IPS-11a (cell line): ENCODE results near the gene DAPK1.
"Not testable (repeated sequence)": the region's sequence is repeated elsewhere in the genome, so short reads cannot be mapped to it uniquely, and the experiment has no call there.

ENCODE experiments used
- H3K4me3 ChIP-seq: one replicate; pipeline ENCODE4 v1.5.1; 2013; ENCODE audit warnings: low read depth, low read length, control low read depth

Gene DAPK1

GRCh38 chr9:87498046-87498810, 561 bp downstream of the DAPK1 start:
- H3K4me3 ChIP-seq: peak overlapping the region; percentile 81

DNA sequence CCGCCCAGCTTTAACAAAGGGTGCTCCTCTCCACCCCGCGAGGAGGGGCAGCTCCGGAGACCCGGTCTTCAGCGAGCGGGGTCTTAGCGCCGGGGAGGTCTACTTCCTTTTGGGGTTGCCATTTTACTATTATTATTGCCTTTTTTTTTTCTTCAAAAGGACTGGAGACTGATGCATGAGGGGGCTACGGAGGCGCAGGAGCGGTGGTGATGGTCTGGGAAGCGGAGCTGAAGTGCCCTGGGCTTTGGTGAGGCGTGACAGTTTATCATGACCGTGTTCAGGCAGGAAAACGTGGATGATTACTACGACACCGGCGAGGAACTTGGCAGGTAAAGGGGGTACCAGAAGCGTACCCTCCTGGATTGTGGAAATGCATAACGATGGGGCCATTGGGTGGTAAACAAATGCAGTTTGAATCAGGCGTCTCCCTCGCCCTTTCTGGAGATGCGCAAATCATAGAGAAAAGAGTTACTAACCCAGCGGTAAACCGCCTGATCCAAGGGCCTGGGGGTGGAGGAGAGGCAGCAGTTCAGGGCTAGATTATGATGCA, 1.2 kb downstream of the DAPK1 start:
- peak overlapping the region; percentile 81 for H3K4me3 ChIP-seq

GRCh38 chr9:87499424-87500017, 1.9 kb downstream of the DAPK1 start:
- peak overlapping the region; percentile 81 for H3K4me3 ChIP-seq

GRCh38 chr9:87500491-87501270, 3.0 kb downstream of the DAPK1 start:
- no peak overlapping the region for H3K4me3 ChIP-seq

DNA sequence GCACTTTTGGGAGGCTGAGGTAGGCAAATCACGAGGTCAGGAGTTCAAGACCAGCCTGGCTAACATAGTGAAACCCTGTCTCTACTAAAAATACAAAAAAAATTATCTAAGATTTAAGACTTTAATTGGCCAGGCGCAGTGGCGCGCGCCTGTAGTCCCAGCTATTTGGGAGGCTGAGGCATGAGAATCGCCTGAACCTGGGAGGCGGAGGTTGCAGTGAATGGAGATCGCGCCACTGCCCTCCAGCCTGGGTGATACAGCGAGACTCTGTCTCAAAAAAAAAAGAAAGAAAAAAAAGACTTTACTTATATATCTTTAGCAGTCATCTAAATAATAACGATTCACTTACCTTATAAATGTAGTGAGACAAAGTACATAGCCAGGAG, 3.6 kb downstream of the DAPK1 start:
- not testable (repeated sequence) for H3K4me3 ChIP-seq

GRCh38 chr9:87501806-87502205, 4.1 kb downstream of the DAPK1 start:
- H3K4me3 ChIP-seq: no peak overlapping the region

- H3K4me3 ChIP-seq: no peak overlapping the region
Observed at GRCh38 chr9:87502391-87503221, 4.9 kb downstream of the DAPK1 start.

GRCh38 chr9:87503430-87503829, 5.8 kb downstream of the DAPK1 start:
- H3K4me3 ChIP-seq: no peak overlapping the region

GRCh38 chr9:87503927-87504326, 6.3 kb downstream of the DAPK1 start:
- H3K4me3 ChIP-seq: no peak overlapping the region

DNA sequence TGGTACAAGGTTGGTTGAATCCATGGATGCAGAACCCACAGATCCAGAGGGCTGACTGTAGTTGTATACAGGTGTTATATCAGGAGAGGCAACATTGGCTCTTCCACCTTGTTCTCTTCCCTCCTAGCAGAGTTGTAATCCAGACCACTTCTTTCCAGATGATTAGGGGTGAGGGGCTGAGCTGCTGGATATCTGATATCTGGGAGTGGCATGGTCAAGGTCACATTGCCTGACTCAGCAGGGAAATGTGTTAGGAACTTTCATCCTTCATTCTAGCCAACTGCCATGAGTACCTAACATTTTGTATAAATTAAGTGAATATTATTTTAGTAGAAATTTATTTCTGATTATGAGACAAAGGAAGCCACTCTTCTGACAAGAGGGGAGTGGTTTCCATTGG, 7.3 kb downstream of the DAPK1 start:
- H3K4me3 ChIP-seq: no peak overlapping the region

- H3K4me3 ChIP-seq: no peak overlapping the region
Observed at GRCh38 chr9:87505869-87506678, 8.4 kb downstream of the DAPK1 start.

DNA sequence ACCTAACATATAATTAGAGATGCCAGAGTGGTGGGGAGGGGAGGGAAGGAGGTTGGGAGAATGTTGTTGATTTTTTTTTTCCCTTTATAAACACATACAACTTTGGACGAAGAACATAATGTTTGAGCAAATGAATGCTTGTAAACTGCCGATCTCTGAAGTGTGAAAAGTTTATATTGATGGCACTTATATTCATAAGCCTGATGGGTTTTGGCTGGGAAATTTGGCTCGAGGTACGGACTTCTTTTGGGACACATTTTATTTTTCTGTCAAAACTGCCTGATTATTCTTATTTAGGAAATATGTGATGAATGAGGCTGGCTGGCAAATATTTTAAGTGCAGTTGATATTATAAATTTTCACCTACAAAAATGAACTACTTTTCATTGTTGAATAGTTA, 9.9 kb downstream of the DAPK1 start:
- H3K4me3 ChIP-seq: no peak overlapping the region

DNA sequence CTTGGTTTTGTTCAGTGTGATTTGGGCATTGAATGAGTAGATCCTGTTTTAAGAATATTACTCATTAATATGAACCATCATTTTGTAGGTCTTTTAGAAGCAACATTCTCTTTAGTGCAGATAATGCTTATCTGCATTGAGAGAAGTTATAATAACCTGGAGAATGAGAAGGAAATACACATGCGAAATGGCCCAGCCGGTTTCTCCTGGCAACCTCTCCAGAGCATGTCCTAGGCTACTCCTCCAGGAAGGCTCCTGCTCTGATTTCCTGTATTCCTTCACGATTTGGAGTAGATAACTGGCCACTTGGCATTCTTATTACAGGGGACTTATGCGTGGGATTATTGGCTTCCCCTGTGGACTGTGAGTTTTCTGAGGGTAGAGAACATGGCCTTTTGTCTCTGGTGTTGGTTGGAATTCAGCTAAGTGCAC, 12.6 kb downstream of the DAPK1 start:
- H3K4me3 ChIP-seq: no peak overlapping the region

DNA sequence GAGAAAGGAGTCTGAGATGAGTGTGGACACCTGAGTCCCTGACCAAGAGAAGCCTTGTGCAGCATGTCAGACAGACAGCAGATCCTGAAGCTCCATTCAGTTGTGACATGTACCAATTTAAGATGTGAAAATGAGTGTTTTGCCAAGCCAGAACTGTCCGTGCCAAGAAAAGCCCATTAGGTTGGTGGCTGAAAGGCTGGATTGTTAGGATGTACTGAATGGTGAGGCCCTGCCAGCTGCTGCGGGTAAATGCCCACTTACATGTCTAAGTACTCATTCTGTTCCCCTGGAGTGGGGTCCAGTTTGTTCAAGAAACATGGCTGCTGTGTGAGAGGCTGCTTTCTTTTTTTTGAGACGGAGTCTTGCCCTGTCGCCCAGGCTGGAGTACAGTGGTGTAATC, 14.6 kb downstream of the DAPK1 start:
- no peak overlapping the region for H3K4me3 ChIP-seq

DNA sequence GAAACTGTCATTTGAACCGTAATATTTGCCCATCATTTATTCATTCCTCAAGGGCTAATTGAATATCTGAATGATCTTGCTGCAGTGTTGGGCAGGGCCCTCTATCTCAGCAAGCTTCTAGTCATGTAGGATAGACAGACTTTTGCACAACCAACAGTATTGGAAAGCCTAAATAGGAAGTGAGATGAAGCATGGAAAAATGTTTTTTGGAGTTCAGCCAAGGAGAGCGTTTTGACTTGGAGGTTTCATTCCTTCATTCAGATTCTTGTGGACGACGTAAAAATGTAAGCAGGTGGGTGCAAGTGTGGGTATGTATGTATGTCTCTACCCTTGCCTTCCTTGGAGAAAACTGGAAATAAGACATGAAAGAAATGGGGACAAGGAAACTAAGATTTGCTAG, 15.5 kb downstream of the DAPK1 start:
- no peak overlapping the region for H3K4me3 ChIP-seq

- H3K4me3 ChIP-seq: no peak overlapping the region
Observed at GRCh38 chr9:87513880-87514535, 16.3 kb downstream of the DAPK1 start.

DNA sequence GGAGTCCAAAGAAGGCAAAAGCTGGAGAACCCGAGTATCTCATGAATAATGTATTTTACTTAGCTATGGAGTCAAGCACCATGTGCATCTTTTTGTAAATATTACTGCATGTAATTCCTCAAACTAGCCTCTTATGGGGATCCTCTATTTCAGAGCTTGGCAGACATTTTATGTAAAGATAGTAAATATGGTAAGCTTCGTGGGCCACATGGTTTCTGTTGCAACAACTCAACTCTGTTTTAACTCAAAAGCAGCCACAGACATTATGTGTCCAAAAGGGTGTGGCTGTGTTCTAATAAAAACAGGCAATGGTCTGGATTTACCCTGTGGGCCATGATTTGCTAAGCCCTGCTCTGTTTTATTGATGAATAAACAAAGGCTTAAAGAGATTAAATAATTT, 17.3 kb downstream of the DAPK1 start:
- H3K4me3 ChIP-seq: no peak overlapping the region

DNA sequence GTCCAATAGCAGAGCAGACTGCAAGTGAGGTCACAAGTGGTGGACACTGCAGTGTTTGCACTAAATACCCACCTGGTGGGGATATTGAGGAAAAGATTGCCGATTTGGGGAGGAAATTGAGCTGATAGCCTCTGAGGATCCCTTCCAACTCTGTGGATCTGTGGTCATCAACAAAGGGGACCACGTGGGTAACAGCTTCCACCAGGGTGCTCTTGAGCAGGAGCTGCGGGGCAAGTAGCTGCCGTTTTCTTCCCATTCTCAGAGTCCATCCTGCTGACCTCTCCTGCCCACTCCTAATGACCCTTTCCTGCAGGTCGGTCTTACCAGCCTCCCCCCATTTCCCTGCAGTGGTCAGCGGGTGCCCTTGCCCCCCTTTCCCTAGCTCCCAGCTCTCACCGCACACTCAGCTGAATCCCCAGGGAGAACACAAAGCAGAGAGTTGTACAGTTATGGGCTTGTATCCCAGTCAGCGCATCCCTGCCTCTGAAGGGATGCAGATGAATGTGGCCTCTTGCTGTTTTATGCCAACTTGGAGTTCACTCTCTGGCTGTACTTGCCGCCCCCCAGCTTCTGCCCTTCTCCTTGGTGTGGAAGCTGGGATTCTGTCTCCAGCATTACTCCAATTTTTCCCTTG, 18.0 kb downstream of the DAPK1 start:
- no peak overlapping the region for H3K4me3 ChIP-seq
